Stimulated activated CD8-positive, alpha-beta memory T cell treated with anti-CD3 and anti-CD28 coated beads, Interleukin-4, amount 100 ng/mL, for 48 hours (primary cell): ENCODE results near the gene RTN4R.
A peak's percentile ranks its signal among the peaks of the same experiment; 100 is the strongest.
"Not testable (repeated sequence)": the region's sequence is repeated elsewhere in the genome, so short reads cannot be mapped to it uniquely, and the experiment has no call there.

Experiments used
- DNase-seq: peaks from one replicate; pipeline ENCODE4 v3.0.0-alpha.2; 2020

RTN4R gene

DNA sequence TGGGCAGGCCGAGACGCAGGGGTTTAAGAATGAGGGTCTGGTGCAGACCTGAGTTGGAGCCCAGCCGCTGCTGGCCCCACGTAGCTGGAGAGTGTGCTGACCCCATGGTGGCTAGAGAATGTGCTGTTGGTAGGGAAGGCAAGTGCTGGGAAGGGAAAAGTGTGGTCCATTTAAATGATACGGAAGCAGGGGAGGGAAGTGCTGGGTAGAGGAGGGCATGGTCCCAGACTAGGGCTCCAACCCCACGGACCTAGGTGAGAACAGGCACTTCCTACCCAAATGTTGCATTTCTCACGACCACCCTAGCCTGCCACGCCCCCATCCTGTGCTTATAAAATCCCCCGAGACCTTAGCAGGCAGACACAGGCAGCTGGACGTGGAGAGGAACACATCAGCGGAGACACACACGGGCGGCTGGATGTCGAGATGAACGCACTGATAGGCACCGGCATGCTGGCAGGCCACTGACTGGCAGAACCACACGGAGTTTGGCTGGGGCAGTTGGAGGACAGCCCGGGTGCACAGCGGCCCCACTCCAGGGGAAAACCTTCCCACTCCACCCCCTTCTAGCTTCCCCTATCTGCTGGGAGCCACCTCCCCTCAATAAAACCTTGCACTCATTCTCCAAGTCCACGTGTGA lies 18.8 kb upstream of the RTN4R start:
- not testable (repeated sequence) for DNase-seq

DNA sequence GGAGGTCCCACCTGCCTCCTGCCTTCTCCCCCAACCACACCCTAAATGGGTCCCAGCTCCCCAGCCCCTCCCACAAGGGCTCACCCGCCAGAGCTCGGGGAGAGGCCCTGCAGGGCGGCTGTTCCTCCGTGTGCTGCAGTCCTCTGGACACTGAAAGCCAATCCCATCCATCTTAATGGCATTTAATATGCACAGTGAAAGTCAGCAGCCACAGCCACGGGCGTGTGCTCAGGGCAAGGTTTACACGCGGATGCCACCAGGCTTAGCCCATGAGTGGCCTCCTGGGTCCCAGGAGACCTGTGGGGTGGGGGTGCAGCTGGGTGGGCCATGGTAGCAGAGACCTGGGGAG lies 18.2 kb upstream of the RTN4R start:
- DNase-seq = not testable (repeated sequence)

DNA sequence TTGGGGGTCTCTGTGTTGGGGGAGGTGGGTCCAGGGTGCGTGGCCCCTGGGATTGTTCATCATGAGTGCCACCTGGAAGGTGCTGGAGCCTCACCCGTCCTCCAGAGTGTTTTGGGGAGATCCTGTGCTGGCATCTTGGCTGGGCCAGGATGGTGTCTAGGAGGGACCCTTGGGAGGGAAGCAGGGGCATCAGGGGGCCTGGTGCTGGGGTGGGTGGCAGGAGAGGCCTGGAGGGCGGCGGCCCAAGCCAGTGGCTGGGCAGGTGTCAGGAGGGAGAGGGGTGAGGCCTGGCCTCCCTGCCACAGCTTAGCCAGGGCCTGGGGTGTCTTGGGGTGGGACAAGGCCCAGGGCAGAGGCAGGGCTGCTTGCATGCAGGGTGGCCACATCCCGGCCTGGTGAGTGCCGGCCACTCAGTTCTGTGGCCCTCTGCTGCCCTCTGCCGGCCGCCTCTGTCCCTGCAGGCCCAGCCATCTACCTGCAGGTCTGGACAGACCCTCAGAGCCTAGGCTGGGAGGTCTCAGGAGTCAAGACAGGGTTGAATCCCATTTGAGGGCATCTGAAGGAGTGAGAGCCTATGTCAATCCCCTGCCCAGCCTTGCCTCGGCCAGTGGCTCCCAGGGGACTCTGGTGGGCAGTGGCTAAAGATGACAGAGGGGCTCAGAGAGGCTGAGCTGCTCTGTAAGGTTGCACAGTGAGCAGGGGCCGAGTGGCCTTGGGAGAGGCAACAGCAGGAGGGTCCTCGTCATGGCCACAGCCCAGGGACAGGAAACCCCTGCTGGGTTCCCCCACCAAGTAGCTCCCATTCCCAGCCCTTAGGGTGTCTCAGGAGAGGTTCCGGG lies 17.6 kb upstream of the RTN4R start:
- peak; percentile 94 for DNase-seq

DNA sequence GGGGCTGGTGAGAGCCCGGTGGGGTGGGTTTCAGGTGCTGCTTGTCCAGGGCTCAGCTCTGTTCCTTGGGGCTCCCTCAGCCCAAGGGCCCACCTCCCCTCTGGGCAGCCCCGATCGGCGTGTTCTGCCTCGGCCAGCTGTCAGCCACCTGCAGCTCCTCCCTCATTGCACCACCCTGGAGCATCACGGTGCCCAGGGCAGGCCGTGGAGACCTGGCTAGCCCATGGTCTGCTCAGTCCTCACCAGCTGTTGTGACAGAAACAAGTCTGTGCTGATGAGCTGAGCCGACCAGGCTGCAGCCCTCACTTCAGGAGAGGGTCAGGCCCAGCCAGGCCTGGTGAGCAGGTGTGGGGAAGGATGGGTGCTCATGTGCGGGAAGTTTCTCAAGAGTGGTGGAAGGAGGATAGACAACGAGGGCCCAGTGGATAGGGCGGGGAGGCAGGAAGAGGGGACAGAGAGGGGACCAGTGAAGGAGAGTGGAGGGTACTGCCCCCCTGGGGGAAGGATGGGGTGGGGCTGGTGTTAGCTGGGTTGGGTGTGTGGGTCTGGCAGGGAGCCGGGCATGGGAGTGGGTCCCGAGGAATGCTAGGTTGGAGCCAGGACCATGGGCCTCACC lies 16.5 kb upstream of the RTN4R start:
- no peak for DNase-seq

DNA sequence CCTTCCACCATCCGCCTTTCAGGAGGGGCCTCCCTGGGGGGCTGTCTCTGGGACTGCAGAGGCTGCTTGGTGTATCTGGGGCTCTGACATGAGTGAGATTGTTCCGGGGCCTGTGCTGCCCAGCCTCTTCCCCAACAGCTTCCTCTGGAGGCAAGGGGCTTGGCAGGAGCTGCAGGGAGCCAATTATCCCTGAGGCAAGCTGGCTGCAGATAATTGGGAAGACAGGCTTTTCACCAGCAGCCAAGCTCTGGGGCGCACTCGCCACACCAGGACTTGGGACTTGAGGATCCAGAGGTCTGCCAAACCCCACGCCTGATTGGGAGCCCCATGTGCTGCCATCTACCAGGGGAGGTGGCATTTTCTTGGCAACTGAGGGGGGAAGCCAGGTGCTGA lies 15.6 kb upstream of the RTN4R start:
- no peak for DNase-seq

DNA sequence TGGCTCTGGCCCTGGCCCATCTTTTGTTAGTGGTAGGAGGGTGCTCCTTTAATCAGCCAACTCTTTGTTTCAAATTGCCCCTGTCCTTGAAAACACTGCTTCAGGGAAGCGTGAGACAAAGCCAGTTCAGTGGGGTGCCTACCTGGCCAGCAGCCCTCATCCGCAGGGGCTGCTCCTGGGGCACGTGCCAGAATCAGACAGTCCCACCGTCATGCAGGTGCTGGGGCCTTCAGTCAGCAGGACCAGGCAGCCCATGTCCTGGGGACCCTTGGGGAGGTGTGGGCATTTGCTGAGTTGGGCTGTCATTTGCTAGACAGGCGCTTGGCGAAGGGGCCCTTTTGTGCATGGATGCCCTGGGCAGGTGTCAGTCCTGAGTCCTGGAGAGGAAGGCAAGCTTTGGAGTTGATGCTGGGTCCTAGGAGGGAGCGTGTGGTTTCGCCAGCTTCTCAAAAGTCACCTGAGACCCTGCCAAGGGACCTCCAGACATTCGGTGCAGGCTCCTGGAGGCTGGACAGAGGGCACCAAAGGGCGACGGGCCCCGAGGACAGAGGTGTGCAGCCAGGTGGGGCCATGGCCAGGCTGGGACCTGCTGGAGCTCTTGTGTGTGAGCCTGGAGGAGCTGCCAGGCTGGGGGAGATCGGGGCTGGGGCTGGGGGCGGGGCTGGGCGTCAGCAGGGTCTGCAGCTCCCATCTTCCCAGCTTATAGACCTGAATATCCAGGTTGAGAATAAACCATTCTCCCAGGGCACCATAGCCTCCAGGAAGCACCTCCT lies 15.0 kb upstream of the RTN4R start:
- no peak for DNase-seq

DNA sequence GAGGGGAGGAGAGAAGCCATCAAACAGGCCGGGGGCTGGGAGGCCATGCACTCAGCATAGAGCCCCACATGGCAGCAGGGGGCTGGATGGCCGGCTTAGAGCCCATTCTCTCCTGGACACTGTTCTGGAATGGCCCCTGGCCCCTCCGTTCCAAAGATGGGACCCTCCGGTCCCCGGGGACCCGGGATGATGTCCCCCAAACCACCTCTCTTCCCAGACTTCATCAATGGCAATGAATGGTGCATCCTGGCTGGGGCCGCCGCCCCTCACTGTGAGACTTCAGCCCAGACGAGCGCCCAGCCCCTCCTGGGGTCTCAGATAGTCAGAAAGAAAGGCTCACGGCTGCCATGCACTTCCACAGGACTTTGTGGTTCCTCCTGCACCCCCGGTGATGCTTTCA lies 13.8 kb upstream of the RTN4R start:
- no peak for DNase-seq

DNA sequence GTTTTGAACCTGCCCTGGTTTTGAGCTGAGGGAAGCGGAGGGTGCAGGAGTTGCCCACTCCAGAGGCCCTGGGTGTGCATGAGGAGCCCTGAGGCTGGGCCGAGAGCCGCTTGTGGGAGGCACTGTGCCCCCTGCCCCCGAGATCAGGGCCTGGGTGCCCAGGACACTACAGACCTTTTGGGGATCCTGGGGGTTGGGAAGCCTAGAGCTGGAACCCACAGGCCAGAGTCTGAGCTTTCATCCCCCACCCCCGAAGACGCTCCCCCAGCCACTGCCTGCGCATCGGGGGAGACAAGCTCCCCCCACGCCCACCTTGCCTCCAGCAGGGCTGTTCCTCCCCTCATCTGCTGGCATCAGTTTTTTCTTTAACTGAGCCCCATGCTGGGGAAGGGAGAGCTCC lies 13.4 kb upstream of the RTN4R start:
- not testable (repeated sequence) for DNase-seq

DNA sequence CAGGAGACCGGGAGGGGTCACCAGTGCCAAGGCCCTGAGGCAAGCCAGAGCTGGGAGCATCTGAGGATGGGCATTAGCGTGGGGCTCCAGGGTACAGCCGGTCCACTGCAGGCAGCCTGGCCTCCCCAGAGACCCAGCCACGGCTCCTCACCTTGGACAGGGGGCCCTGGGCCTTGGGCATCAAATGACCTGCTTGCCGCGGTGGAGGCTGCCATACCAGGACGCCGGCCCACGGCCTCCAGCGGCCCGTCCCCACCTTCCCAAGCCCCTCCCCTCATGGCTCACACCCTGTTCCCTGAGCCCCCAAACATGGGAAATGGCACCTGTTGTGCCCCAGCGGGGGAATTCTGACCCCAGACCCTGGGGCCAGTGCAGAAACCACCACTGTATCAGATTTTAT lies 12.7 kb upstream of the RTN4R start:
- no peak for DNase-seq

DNA sequence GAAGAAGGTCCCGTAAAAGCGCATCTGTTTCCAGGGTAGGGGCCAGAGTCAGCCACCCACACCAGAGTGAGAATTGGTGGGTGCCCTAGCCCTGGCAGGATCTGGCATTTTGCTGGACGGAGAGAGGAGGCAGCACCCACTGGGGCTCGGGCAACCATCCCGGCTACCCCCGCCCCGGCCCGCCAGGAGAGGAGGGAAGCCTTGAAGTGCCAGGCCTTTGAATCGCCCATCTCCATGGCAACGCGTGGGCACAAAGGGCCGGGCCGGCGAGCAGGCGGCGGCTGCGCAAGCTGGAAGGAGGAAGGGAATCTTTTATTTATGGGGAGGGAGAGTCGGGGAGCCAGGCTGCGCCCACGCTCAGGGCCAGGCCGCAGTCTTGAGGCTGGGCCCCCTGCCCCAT lies 12.0 kb upstream of the RTN4R start:
- not testable (repeated sequence) for DNase-seq

DNA sequence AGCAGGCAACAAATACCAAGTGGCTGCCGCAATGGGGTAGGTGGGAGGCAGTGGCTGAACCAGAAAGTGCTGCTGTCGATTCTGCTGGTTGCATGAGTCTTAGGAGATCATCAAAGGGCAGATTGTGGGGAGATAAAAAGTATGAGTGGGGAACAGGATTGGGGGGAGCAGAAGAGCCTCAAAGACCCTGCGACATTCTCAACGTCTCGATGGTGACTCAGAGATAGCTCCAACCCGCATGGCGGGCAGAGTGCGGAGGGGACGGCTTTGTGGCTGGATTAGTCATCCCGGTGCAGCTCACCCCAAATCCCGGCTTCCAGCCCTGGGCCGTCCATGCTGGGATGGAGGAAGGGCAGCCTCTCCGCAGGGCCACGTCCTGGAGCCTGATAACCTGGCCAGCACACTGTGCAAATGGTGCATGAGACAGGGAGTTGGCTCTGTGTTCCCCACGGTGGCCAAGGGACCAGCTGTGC lies 11.6 kb upstream of the RTN4R start:
- peak; percentile 37 for DNase-seq

DNA sequence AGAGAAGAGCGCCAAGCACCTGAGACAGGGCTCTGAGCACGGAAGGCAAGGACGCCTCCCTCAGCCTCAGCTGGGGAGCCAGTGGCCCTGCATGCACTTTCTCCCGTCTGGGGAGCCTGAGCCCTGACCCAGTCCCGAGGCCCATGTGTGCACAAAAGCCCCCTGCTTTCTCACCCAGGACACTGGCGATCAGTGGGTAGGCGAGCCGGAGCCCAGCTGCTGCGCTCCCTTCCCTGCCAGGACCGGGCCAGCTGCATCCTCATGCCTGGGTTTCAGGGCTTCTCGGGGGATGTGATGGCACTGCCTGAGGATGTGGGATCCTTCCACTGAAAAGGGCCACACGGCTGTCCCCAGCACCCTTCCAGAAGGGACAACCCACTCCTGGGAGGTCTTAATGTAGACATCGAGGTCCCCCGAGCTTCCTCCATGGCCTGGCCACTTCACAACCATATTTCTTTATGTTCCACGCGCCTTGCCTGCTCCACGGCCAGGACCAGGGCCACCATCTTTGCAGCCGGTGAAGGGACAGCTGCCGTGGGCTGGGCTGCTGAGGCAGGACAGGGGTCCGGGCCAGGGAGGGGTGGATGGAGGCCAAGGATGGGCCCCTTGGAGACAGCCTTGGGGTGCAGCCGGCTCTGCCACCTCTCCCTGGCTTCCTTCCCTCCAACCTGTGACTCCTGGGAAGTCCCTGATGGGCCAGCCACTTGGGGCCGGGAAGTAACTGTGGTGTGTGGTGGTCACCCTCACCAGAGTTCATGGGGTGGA lies 10.8 kb upstream of the RTN4R start:
- not testable (repeated sequence) for DNase-seq

DNA sequence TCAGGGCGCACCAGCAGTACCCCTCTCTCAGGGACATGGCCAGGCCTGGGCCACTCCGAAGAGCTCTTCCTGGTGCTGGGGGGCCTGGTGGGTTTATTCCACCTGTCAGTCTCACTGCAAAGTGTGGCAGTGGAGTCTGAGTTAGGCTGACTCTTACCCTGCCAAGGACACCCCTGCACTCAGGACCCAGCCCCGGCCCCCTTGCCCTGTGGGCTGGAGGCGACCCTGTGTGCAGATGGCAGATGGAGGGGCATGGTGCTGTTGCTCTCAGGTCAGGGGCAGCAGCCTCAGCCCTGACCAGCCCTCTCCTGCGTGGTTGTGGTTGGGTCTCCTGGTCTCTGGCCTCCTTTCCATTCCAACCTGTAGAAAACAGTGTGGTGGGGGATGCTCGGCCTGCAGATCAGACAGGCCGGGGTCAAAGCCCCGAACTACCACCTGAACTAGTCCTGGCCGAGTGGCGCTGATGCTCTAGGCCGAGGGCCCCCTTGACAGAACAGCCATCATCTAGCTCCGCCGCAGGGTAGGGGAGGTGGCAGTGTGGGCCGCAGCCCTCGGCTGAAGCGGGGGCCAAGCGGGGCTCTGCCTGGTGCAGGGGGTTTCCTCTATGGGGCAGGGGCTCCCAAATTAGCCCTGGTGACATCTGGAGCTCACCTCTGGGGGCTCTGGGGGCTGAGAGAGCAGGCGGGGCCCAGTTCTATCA lies 10.0 kb upstream of the RTN4R start:
- DNase-seq = not testable (repeated sequence)

DNA sequence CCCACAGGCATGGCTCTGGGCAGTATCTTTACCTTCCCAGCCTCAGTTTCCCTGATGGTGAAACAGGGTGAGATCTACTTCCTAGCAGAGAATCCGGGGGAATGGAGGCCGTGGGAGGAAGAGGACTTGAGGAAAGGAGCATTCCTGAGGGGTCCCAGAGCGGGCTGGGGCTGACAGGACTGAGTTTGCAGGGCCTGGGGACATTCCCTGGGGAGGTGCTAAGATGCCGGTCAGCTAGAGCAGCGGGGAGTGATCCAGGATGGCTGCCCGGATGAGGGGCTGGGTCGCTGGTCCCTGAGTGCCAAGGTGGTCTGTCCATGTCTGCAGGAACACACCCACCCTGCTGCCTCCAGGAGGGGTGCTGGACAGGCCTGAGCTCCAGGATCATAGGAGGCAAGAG lies 8.3 kb upstream of the RTN4R start:
- DNase-seq = no peak

DNA sequence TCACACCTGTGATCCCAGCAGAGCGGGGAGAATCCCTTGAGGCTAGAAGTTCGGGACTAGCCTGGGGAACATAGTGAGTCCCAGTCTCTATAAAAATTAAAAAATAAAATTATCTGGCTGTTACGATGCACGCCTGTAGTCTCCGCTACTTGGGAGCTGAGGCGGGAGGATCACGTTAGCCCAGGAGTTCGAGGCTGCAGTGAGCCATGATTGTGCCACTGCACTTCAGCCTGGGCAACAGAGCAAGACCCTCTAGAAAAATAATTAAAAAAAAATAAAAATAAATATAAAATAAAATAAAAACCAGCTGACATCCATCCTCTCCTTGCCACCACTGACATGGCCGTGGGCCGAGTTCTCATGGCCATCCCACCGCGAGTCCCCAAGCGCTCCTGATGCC lies 7.7 kb upstream of the RTN4R start:
- DNase-seq = no peak

DNA sequence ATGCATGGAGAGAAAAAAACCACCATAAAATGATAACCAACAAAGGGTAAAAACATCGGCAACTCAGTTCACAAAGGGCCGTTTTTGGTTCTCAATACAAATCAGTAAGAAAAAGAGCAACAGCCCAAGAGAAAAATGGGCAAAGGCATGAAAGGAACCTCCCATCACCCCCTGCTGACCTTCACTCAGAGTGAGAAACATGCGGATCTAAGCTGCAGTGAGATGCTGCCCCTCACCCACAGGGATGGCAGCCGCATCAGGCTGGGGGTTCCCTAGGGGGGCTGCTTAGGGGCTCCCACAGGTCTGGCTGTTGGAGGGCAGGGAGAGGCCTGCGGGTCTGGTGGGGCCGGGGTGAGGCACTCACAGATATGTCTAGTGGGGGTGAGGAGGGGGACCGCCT lies 7.2 kb upstream of the RTN4R start:
- not testable (repeated sequence) for DNase-seq

DNA sequence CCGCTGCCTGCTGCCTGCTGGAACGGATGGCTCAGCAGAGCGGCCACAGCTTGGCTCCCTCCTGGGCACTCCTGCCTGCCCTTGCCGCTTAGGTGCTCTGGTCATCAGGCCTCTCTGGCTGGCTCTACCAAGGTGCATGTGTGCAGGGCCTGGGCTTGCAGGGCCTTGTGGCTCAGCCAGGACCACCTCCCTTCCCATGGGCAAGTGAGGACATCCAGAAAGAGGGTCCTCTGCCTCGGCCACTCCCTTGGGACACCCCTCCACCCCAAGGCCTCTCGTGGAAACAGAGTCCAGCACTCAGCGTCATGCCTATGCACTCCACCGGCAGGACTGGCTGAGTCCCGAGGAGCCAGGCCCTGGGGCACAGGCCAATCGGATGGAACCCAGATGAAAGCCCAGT lies 6.3 kb upstream of the RTN4R start:
- DNase-seq = not testable (repeated sequence)

DNA sequence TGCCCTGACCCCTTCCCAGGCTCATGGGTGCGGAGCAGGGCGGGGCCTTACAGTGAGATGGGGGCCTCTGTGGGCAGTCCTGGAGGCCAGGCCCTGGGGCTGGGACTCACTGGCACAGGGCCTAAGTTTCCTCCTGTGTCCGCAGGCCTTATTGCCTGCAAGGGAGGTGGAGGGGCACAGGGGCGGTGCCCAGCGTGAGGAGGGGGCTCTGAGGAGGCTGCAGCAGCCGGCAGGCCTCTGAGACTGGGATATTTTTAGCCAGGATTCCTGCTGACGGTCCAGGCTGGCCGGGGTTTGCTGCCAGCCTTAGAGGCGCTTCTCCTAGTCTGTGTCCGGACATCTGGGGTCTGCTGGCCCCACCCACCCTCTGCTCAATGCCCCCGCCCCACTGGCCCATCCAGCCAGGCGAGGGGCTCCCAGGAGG lies 5.7 kb upstream of the RTN4R start:
- DNase-seq = no peak

DNA sequence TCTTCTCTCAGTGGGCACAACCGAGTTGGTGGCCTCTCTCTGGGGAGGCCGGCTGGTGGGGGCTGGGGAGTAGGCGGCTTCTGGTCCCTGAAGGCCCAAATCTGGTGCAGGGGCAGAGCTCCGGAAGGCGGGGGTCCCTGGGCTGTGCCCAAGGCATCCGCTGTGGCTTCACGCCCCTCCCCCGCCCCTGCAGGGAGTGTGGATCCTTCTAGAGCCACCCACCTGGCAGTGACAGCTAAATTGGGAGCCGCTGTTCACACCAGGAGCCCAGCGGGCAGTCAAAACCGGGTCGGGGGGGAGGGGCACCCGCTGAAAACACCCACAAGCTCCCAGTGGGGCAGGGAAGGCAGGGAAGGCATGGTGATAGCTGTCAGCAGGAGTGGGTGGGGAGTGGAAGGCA lies 4.6 kb upstream of the RTN4R start:
- DNase-seq = no peak

DNA sequence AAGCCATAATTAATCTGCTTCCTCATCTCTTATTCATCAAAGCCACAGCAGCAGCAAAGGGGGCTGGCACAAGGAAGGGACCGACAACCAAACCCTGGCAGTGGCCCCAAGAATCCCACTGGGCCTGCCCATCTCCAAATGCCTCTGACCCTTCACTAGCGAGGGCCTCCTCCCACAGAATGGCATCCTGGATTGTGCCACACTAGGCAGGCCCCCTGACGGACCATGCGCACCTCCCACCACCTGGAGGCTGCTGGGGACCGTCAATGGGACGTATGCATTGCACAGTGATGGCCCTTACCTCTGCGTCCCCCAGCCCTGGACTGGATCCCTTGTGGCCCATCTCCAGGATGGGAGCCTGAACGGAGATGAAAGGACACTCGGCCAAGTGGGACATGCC lies 4.1 kb upstream of the RTN4R start:
- no peak for DNase-seq

DNA sequence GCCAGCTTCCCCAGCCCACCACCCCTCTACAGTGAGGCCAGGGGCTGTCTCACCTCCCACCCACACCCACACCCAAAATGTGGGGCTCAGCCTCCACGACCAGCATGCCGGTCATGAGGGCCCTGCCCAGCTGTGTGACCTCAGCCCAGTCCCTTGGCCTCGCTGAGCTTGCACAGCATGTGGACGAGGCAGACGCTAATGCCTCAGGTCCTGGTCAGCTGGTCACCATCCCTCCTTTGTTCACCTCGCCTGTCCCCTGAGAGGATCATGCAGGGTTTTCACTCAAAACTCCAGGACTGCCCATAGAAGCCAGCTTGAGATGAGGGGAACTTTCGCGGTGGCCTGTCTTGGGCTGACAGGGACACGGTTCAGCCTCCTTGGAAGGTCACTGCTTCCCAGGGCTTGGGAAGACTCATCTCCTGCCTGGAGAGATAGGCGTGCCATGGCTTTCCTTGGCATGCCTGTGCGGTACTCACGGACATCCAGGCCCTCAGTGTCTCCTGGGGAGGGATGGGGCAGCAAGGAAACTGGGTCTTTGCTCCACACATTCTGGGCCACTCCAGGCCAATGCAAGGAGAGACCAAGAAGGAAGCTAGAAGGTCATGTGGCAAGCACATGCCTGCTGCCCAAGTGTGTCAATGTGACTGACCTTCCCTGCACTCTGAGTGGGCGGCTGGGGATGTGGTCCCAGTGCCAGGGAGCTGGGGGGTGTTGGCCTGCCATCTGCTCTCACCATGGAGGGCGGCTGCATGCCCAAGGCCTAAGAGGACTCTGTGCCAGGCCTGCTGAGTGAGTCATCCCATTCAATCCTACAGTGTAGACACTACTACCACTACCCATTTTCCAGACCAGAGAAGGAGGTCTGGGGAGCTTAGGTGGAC lies 3.2 kb upstream of the RTN4R start:
- no peak for DNase-seq
